SU-DHL-6 (cell line): ENCODE measurements around the gene CCDC28A.

Source experiments
- H2AFZ ChIP-seq: fragments of 200-600 bp; sonication (generic); 2 replicates; pipeline ENCODE4 v1.6.1; 2014; ENCODE audit warnings: low read depth, mild to moderate bottlenecking, moderate library complexity, mixed read lengths, antibody characterized with exemption, low read length; ENCODE audit not compliant: severe bottlenecking
- H3F3A ChIP-seq: fragments of 200-600 bp; shearing (Covaris generic); 2 replicates; pipeline ENCODE4 v1.6.0; 2016; ENCODE audit warnings: antibody characterized with exemption, mild to moderate bottlenecking; ENCODE audit not compliant: insufficient read depth
- H3K27ac ChIP-seq: fragments of 200-600 bp; sonication (generic); 2 replicates; pipeline ENCODE4 v1.5.1; 2016; ENCODE audit warnings: low read depth, mild to moderate bottlenecking, low read length, moderate library complexity, mixed read lengths
- H3K27me3 ChIP-seq: fragments of 200-600 bp; sonication (generic), shearing (Covaris generic); 2 replicates; pipeline ENCODE4 v1.6.0; 2014; ENCODE audit warnings: mild to moderate bottlenecking, low read length
- H3K36me3 ChIP-seq: fragments of 200-600 bp; sonication (generic); 2 replicates; pipeline ENCODE4 v1.6.1; 2014; ENCODE audit warnings: mild to moderate bottlenecking, low read length, mixed read lengths
- H3K4me2 ChIP-seq: fragments of 300-600, 200-600 bp; shearing (Covaris generic), sonication (generic); 2 replicates; pipeline ENCODE4 v1.6.0; 2014; ENCODE audit warnings: low read length, low read depth, mild to moderate bottlenecking; ENCODE audit not compliant: poor library complexity, severe bottlenecking
- H3K4me3 ChIP-seq: fragments of 200-600 bp; sonication (generic); 2 replicates; pipeline ENCODE4 v1.5.1; 2014; ENCODE audit warnings: antibody characterized with exemption, low read length, mild to moderate bottlenecking, mixed read lengths; ENCODE audit not compliant: insufficient read depth, poor library complexity, severe bottlenecking
- H3K79me2 ChIP-seq: fragments of 200-600 bp; sonication (generic); 2 replicates; pipeline ENCODE4 v1.6.1; 2014; ENCODE audit warnings: mild to moderate bottlenecking, low read length, moderate library complexity; ENCODE audit not compliant: insufficient read depth
- H3K9ac ChIP-seq: fragments of 200-600 bp; sonication (generic); 2 replicates; pipeline ENCODE4 v1.7.0; 2014; ENCODE audit warnings: mild to moderate bottlenecking, low read length
- H3K9me2 ChIP-seq: fragments of 200-600 bp; sonication (generic); replicated peaks from 2 replicates; pipeline ENCODE4 v1.6.1; 2014; ENCODE audit warnings: low read length; ENCODE audit not compliant: insufficient read depth
- H3K9me3 ChIP-seq: fragments of 200-600 bp; sonication (generic); 2 replicates; pipeline ENCODE4 v1.6.1; 2014; ENCODE audit warnings: low read length, mixed read lengths; ENCODE audit not compliant: insufficient read depth
- H4K20me1 ChIP-seq: fragments of 200-600 bp; sonication (generic); 2 replicates; pipeline ENCODE4 v1.6.1; 2014; ENCODE audit warnings: low read depth, mild to moderate bottlenecking, antibody characterized with exemption, low read length, moderate library complexity, mixed read lengths
- CTCF ChIP-seq: fragments of 200-600 bp; sonication (generic); IDR thresholded peaks from one replicate; pipeline ENCODE4 v1.5.1; 2017; ENCODE audit warnings: antibody characterized with exemption, mild to moderate bottlenecking, low read length, moderate library complexity; ENCODE audit not compliant: insufficient read depth, poor library complexity, severe bottlenecking
- EZH2phosphoT487 ChIP-seq: fragments of 200-600 bp; sonication (generic), shearing (Covaris generic); conservative IDR thresholded peaks from 2 replicates; pipeline ENCODE4 v1.6.1; 2018; ENCODE audit warnings: mild to moderate bottlenecking, antibody characterized with exemption, low read length, moderate library complexity, mixed read lengths

The CCDC28A gene

GRCh38 chr6:138824482-138825144, 51.0 kb downstream of the CCDC28A start:
- no peaks in the 10 kb centered on the region for H3K27me3 ChIP-seq
- H4K20me1 ChIP-seq: no peaks in the 10 kb centered on the region
- no peaks in the 10 kb centered on the region for H3K36me3 ChIP-seq
- H3K4me2 ChIP-seq: no peak overlapping the region
- H3K9me3 ChIP-seq: no peaks in the 10 kb centered on the region
- TF ChIP-seq EZH2phosphoT487 (no peak), CTCF (no peak)
- H3F3A ChIP-seq: no peaks in the 10 kb centered on the region
- H3K9me2 ChIP-seq: no peaks in the 10 kb centered on the region
- no peak overlapping the region for H3K9ac ChIP-seq
- no peak overlapping the region for H3K27ac ChIP-seq
- no peaks in the 10 kb centered on the region for H3K79me2 ChIP-seq
- H3K4me3 ChIP-seq: no peak overlapping the region
- H2AFZ ChIP-seq: no peak overlapping the region

- TF ChIP-seq EZH2phosphoT487: no peak
- no peak for TF ChIP-seq CTCF
These were observed 56.7 kb downstream of the CCDC28A start for GRCh38 chr6:138830248-138830647.

DNA sequence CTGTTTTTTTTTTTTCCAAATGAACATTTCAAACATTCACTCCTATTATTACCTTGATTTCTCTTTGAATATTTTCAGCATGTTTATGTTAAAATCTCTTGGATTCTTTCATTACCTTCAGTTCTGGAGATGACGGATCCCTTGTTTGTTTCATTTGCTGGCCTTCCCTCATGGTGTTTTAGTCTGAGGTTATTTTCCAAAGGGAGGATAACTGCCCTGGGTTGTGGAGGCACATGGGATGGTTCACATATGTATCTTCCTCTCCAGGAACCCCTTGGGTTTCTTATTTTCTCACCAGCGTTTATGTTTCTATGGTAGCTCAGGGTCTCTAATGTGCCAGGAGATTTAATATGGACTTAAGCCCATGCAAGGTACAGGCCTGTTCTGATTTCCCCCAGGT, 58.6 kb downstream of the CCDC28A start:
- Histone ChIP-seq H3K4me3 (no peak overlapping the region), H3K27me3 (no peaks in the 10 kb centered on the region), H3K79me2 (no peaks in the 10 kb centered on the region), H4K20me1 (no peaks in the 10 kb centered on the region), H3K9me3 (no peaks in the 10 kb centered on the region), H3K9ac (no peak overlapping the region), H3K4me2 (no peak overlapping the region), H3K9me2 (no peaks in the 10 kb centered on the region), H3F3A (no peaks in the 10 kb centered on the region), H3K36me3 (no peaks in the 10 kb centered on the region), H3K27ac (no peak overlapping the region), H2AFZ (no peak overlapping the region)
- TF ChIP-seq EZH2phosphoT487 (no peak), CTCF (no peak)

More at GRCh38 chr6:138830248-138830647, 56.7 kb downstream of the CCDC28A start:
- no peaks in the 10 kb centered on the region for H3K36me3 ChIP-seq
- H2AFZ ChIP-seq: no peak overlapping the region
- H3F3A ChIP-seq: no peaks in the 10 kb centered on the region
- H3K27ac ChIP-seq: no peak overlapping the region
- no peaks in the 10 kb centered on the region for H4K20me1 ChIP-seq
- H3K9me3 ChIP-seq: no peaks in the 10 kb centered on the region
- no peak overlapping the region for H3K9ac ChIP-seq
- H3K79me2 ChIP-seq: no peaks in the 10 kb centered on the region
- no peaks in the 10 kb centered on the region for H3K9me2 ChIP-seq
- H3K4me3 ChIP-seq: no peak overlapping the region
- H3K4me2 ChIP-seq: no peak overlapping the region
- H3K27me3 ChIP-seq: no peaks in the 10 kb centered on the region
